Measurements from ENCODE around the gene L1TD1.
"Not testable (repeated sequence)": the region's sequence is repeated elsewhere in the genome, so short reads cannot be mapped to it uniquely, and the experiment has no call there.

The L1TD1 gene

DNA sequence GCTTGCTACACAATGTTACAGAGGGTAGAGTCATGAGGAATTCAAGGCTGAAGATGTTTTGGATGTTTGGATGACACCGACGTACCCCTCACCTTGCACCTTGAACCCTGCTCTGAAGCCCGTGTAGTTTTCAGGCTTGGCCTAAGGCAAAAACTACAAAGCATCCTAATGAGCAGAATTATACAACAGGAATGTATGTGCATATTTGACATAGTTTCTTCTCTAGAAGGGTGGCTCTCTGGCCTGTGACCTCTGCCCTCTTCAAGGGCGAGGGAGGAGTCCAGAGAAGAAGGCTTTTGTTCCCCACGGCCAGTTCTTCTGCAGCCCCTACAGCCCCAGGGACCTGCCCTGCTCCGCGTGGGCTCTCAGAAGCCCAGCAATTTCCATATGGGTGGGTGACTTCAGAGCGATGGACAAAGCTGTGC, 43.3 kb downstream of the L1TD1 start:
- no peak for ATAC-seq

DNA sequence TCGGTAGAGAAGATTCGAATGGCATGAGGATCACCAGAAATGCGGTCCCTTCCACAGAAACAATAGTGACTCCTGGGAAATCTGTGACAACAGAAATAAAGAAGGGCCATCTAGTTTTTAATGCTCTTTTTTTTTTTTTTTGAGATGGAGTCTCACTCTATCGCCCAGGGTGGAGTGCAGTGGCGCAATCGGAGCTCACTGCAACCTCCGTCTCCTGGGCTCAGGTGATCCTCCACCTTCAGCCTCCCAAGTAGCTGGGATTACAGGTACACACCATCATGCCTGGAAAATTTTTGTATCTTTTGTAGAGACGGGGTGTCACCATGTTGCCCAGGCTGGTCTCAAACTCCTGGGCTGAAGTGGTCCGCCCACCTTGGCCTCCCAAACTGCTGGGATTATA, 43.9 kb downstream of the L1TD1 start:
- ATAC-seq = no peak

DNA sequence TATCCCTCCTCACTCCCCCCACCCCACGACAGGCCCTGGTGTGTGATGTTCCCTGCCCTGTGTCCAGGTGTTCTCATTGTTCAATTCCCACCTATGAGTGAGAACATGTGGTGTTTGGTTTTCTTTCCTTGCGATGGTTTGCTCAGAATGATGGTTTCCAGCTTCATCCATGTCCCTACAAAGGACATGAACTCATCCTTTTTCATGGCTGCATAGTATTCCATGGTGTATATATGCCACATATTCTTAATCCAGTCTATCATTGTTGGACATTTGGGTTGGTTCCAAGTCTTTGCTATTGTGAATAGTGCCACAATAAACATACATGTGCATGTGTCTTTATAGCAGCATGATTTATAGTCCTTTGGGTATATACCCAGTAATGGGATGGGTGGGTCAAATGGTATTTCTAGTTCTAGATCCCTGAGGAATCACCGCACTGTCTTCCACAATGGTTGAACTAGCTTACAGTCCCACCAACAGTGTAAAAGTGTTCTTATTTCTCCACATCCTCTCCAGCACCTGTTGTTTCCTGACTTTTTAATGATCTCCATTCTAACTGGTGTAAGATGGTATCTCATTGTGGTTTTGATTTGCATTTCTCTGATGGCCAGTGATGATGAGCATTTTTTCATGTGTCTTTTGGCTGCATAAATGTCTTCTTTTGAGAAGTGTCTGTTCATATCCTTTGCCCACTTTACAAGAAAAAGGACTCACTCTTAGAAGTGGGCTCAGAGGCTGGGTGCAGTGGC, 45.2 kb downstream of the L1TD1 start:
- ATAC-seq = not testable (repeated sequence)

DNA sequence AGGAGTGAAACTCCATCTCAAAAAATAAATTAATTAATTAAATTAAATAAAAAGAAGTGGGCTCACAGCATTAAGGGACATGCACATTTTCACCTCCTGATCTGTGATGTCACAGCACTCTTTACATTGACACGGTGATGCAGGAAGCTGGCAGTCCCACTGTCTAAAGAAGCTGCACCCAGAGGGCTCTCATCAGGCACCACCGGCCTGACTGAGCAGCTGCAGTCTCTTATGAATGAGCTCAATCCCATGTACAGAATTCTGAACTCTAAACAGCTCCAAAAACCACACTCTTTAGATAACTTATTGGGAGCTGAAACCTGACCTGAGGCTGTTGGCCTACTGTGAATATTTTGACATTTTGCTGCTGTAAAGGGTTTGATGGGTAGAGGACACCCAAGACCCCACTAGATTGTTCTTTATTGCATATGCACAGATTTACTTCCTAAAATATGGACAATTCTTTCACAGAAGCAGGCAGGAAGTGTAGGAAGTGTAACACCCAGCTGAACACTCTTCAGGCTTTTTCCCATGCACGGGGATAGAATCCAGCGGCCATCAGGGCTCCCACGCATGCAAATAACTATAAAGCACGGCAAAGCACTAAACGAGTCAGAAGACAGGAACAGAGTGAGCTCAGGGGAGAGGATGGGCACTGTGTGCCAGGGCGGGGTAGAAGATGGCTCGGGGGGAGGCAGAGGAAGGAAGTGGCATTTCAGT, 46.2 kb downstream of the L1TD1 start:
- ATAC-seq = no peak

DNA sequence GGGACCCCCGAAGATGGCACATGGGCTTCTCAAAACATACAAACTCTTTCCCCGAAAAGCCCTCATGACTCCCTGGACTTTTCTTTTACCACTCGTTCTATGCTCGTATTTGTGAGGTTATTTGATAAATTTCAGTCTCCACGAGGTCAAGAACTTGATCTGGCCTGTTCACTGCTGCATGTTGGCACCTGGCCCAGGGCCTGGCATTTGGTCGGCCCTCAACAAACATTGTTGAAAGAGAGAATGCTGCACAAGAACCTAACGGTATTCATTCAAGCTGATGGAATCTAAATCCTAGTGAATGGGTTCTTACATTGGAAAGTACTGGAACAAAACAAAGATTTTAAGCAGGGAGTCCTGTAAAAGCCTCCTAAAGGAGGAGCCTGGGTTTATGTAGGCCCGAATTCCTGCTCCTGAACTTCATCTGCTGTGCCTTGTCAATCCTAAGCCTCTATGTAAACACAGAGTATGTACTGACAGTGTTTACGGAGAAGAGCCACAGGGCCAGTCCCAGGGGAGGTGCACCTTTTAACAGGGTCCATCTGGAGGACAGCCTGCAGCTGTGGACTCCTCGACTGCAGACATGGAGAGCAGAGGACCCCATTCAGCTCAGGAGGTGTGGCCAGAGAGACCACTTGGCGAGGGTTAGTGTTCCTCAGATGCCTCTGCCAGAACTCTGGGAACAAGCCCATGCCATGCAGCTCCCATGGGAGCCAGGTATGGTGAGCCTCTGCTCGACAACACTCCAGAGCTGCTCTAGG, 46.9 kb downstream of the L1TD1 start:
- no peak for ATAC-seq

DNA sequence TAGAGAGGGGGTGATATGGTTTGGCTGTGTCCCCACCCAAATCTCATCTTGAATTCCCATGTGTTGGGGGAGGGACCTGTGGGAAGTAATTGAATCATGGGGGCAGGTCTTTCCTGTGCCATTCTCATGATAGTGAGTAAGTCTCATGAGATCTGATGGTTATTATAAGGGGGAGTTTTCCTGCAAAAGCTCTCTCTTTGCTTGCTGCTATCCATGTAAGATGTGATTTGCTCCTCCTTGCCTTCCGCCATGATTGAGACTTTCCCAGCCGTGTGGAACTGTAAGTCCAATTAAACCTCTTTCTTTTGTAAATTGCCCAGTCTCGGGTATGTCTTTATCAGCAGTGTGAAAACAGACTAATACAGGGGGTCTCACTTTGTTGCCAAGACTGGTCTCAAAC, 49.7 kb downstream of the L1TD1 start:
- not testable (repeated sequence) for ATAC-seq

DNA sequence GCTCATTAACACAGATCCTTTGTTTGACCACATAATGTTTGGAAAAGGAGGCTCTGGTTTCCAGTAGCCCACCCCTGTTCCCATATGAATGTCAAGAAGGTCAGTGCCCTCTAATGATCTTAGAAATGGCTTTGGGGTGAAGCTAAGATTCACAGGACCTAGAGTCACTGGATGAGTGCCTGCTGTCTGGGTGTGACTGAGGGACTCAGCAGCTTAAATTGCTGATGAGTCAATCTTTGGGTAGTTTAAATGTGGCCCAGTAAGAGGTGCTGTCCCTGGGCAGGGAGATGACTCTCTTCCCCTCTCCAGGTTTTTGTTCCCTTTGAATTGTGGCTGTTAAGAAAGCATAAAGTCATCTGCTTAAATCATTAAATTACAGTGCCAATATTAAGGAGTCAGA, 50.6 kb downstream of the L1TD1 start:
- ATAC-seq = no peak

DNA sequence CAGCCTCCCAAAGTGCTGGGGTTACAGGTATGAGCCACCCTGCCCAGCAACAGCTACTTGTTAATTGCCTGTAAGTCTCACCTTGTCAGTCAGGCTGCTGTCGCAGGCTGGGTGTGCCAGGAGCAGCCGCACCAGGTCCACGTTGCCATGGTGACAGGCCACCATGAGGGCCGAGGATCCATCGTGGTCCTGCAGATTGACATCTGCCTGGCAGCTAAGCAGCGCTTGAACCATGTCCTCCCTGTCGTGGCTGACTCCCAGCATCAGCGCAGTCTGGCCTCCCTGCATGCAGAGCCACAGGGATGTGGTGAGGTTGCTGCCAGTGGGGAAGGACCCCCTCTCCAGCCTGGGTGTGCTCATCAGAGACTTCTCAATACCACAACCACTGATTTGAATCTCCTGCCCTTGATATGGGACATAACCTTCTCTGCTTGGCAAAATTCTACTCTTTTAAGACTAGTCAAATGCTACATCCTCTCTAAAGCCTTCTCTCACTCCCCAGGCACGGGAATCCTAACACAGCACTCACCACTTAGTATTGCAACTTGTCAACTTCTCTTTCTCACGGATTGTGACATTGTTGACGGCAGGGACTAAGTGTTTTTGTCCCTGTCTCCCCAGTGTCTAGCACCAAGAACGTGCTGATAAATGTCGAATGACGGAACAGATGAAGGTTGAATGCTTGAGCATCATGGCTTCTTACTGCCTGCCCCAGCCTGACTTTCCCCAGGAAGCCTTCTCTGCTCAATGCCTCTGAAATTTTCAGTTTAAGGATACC, 52.9 kb downstream of the L1TD1 start:
- ATAC-seq = no peak

DNA sequence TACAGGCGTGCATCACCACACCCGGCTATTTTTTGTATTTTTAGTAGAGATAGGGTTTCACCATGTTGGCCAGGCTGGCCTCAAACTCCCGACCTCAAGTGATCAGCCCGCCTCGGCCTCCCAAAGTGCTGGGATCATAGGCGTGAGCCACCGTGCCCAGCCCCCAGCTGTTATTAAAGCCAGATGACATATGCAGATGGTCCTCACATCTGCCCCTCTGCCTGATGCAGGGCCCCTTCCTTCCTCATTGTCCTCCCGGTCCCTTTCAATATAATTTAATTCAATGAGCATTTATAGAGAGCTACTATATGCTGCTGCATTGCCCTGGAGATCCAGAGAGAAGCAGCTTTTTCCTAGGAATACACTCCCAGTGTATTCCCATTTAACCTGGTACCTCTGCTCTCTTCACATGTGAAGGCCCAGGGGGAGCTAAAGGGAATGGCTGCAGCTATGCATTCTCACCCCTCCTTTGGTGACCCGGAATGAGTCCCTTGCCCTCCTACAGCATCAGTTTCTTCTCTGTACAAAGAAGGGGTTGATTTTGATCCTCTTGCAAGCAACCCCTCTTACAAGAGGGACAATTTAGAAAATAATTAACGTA, 55.6 kb downstream of the L1TD1 start:
- no peak for ATAC-seq

DNA sequence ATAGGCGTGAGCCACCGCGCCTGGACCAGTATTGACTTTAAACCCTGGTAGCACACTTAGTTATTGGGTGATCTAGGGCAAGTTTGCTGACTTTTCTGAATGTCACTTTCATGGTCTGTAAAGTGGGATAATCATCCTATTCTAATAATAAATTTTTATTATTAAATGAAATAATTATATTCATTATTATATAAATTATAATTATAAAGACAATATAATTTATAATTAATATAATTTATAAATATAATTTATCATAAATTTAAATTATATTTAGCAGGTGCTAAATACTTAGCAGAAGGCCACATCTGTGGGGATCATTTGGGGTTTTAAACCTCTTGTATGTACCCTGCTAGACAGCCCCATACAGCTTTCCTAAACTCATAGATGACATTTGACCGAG, 64.9 kb downstream of the L1TD1 start:
- no peak for ATAC-seq

DNA sequence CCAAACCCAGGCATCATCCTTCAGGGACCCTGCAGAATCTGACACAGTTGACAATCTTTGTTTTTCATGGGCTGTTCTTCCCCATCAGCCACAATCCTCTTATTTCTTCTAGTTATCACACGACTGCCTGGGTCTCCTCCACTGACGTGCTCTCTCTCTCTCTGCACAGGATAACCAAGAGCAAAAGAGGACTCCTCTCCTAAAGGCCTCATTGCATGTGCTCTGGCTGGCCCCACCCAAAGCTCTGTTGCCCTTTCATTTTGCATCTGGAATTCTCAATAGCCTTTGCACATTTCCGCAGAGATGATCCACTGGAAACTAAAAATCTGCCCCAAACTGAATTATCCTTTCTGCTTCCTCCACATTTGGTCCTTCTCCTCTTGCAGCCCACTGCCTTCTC, 66.0 kb downstream of the L1TD1 start:
- ATAC-seq = no peak
